AG04450 (cell line): Measurements from ENCODE around the gene RARS2. TPM values are rescaled to one million over a fixed set of nuclear protein-coding genes. Genes with fewer than 3 reads are reported as not detected.
"Not testable (repeated sequence)": the region's sequence is repeated elsewhere in the genome, so short reads cannot be mapped to it uniquely, and the experiment has no call there.

Source experiments
- CTCF ChIA-PET: fragments of 300-600, 350-600 bp; formaldehyde crosslinking; extraction: SDS; loops from one replicate; lab custom pipeline; 2022; ENCODE audit warnings: antibody characterized with exemption, inconsistent platforms; lab: Charles Lee
- POLR2A ChIA-PET: fragments of 350-600 bp; formaldehyde crosslinking; extraction: SDS; loops from one replicate; lab custom pipeline; 2021; ENCODE audit warnings: antibody characterized with exemption, inconsistent platforms; lab: Yijun Ruan, JAX
- DNase-seq: peaks from one replicate; pipeline ENCODE4 v3.0.0-alpha.2; 2011; ENCODE audit warnings: low read depth, low spot score
- H3K27ac ChIP-seq: one replicate; pipeline ENCODE4 v1.5.1; 2012; ENCODE audit warnings: low read depth, low read length, control low read depth
- H3K27me3 ChIP-seq: one replicate; pipeline ENCODE4 v1.6.0; 2012; ENCODE audit warnings: low read length; ENCODE audit not compliant: control insufficient read depth, insufficient read depth
- H3K4me3 ChIP-seq: 2 replicates; pipeline ENCODE4 v1.5.1; 2011; ENCODE audit warnings: mild to moderate bottlenecking, low read depth, low read length, control low read depth
- H3K9me3 ChIP-seq: 2 replicates; pipeline ENCODE4 v1.5.1; 2012; ENCODE audit warnings: low read length; ENCODE audit not compliant: control insufficient read depth, insufficient read depth
- polyA plus RNA-seq: library from polyadenylated mRNA; depleted of rRNA; stranded (reverse); fragments of >200 nt; gene quantifications from 2 replicates; pipeline ENCODE4 v1.2.3, GENCODE V29; 2011
- TF ChIP-seq, protein P1 (sequence below): IDR thresholded peaks from 2 replicates; pipeline ENCODE4 v1.5.1; 2011; ENCODE audit warnings: low read depth, low read length, control low read depth, inconsistent platforms

The RARS2 gene
- polyA plus RNA-seq, 1 experiment: 28.1 TPM

DNA sequence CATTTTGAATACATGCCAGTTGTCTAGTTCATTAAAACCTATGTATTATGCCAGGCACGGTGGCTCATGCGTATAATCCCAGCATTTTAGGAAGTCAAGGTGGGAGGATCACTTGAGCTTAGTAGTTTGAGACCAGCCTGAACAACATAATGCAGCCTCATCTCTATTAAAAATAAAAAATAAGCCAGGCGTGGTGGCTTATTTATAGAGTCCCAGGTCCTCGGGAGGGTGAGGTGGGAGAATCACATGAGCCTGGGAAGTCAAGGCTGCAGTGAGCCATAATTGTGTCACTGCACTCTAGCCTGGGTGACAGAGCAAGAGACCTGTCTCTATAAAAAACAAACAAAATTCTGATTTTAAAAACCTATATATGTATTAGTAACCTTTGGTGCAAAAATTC is 27.6 kb upstream of the RARS2 start:
- POLR2A ChIA-PET: interaction anchor here (0.6 to 1.2 kb wide), 2 partner anchors 27 to 38 kb away, joined by 3 to 9 read pairs; partner anchors contain the start of genes ORC3 and RARS2
- TF ChIP-seq, protein P1, sequence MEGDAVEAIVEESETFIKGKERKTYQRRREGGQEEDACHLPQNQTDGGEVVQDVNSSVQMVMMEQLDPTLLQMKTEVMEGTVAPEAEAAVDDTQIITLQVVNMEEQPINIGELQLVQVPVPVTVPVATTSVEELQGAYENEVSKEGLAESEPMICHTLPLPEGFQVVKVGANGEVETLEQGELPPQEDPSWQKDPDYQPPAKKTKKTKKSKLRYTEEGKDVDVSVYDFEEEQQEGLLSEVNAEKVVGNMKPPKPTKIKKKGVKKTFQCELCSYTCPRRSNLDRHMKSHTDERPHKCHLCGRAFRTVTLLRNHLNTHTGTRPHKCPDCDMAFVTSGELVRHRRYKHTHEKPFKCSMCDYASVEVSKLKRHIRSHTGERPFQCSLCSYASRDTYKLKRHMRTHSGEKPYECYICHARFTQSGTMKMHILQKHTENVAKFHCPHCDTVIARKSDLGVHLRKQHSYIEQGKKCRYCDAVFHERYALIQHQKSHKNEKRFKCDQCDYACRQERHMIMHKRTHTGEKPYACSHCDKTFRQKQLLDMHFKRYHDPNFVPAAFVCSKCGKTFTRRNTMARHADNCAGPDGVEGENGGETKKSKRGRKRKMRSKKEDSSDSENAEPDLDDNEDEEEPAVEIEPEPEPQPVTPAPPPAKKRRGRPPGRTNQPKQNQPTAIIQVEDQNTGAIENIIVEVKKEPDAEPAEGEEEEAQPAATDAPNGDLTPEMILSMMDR: no peak

DNA sequence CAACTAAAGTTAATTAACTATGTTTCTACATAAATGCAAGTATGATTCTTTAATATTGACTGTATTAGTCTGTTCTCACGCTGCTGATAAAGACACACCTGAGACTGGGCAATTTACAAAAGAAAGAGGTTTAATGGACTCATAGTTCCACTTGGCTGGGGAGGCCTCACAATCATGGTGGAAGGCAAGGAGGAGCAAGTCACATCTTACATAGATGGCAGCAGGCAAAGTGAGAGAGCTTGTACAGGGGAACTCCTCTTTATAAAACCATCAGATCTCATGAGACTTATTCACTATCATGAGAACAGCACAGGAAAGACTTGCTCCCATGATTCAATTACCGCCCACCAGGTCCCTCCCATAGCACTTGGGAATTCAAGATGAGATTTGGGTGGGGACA is 23.2 kb upstream of the RARS2 start:
- H3K4me3 ChIP-seq, H3K27ac ChIP-seq, H3K27me3 ChIP-seq, POLR2A ChIA-PET, CTCF ChIA-PET, DNase-seq, H3K9me3 ChIP-seq: not testable (repeated sequence)

More for the DNA sequence above, 27.6 kb upstream of the RARS2 start:
- no peak overlapping the region for H3K4me3 ChIP-seq
- CTCF ChIA-PET: no interaction called here
- no peak for DNase-seq
- no peak overlapping the region for H3K27ac ChIP-seq
- H3K9me3 ChIP-seq: no peaks in the 10 kb centered on the region
- H3K27me3 ChIP-seq: no peaks in the 10 kb centered on the region

DNA sequence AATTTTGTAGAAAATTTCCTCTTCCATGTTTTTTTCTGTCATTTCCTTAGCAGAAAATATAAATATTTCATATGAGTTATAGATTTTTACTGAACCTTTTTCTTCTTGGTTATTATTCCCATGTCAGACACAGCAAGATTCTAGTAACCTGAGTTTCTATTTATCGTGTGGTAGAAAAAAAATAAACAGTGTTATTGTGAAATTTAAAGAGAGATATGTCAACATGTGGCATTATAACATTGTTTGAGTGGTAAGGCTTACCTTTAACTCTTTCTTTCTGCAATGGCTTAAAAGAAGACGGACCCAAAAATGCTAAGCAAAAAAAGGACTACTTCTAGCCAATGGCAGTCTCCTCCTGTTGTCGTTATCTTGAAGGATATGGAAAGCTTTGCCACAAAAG is 19.0 kb upstream of the RARS2 start:
- no peak for DNase-seq
- H3K27me3 ChIP-seq: no peaks in the 10 kb centered on the region
- TF ChIP-seq, protein P1: no peak
- H3K9me3 ChIP-seq: no peaks in the 10 kb centered on the region
- H3K27ac ChIP-seq: no peak overlapping the region
- CTCF ChIA-PET: no interaction called here
- POLR2A ChIA-PET: no interaction called here
- no peak overlapping the region for H3K4me3 ChIP-seq

DNA sequence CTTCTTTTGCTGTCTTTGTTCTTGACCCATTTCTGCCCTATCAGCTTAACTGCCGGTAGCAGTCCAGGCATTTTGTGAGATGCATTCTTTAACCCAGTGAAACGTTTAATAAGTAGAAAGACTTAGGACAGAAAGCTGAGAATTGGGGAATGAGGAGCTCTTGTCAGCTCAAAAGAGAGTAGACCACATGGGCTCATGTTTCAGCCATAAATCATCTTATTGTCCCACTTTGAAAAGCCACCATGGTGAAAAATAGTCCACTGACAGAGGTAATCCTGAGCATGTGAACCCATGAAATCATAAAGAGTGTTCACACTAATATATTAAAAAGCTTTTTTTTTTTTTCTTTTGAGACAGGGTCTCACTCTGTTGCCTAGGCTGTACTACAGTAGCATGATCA is 16.4 kb upstream of the RARS2 start:
- TF ChIP-seq, protein P1: no peak
- Histone ChIP-seq H3K4me3 (no peak overlapping the region), H3K27me3 (no peaks in the 10 kb centered on the region), H3K9me3 (no peaks in the 10 kb centered on the region), H3K27ac (no peak overlapping the region)
- ChIA-PET POLR2A (interaction anchor here (0.7 kb wide), 1 partner anchor 370 kb away, joined by 4 read pairs; no protein-coding TSS in a partner anchor), CTCF (interaction anchor here (0.6 to 1.1 kb wide), 3 partner anchors 9 to 540 kb away, joined by 3 to 4 read pairs (median 3); no protein-coding TSS in a partner anchor)
- no peak for DNase-seq

DNA sequence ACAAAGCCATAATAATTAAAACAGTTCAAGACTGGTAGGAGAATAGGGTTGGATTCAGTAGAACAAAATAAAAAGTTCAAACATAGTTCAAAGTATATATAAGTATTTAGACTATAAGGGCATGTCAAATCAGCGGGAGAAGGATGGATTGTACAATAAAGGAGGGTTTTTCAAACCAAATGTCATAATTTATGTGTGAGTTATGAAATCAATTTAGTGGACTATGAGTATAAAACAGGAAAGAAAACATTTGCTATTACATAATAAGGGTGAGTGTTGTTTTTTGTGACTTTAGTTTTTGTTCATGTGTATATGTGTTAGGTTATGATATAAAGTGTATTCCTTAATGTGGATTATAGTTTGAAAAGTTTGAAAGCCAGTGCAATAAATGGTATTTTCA is 10.8 kb upstream of the RARS2 start:
- TF ChIP-seq, protein P1: no peak
- no peak for DNase-seq
- CTCF ChIA-PET: no interaction called here
- H3K27ac ChIP-seq: no peak overlapping the region
- H3K4me3 ChIP-seq: no peak overlapping the region
- POLR2A ChIA-PET: no interaction called here
- H3K9me3 ChIP-seq: no peaks in the 10 kb centered on the region
- no peaks in the 10 kb centered on the region for H3K27me3 ChIP-seq
